T-helper 22 cell (primary cell): Measurements from ENCODE around the gene NARF.
"Not testable (repeated sequence)": the region's sequence is repeated elsewhere in the genome, so short reads cannot be mapped to it uniquely, and the experiment has no call there.

Source experiments
- DNase-seq: peaks from one replicate; pipeline ENCODE4 v3.0.0-alpha.2; 2020; ENCODE audit warnings: low read depth

The NARF gene

DNA sequence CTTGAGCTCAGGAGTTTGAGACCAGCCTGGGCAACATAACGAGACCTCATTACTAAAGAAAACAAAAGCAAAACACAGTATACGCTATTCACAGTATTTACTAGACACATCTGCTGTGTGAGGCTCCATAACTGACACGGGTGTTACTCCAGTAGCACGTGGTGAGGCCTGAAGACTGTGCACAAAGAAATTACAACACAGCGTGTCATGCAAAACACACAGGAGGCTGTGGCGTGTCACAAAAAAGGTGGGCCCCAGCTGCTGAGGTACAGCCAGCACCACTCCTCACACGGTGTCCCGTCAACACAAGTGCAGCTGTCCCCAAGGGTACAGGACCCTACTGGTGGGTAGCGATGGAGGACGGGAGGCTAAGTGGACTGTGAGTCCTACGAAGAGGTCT lies 10.7 kb upstream of the NARF start:
- no peak for DNase-seq

DNA sequence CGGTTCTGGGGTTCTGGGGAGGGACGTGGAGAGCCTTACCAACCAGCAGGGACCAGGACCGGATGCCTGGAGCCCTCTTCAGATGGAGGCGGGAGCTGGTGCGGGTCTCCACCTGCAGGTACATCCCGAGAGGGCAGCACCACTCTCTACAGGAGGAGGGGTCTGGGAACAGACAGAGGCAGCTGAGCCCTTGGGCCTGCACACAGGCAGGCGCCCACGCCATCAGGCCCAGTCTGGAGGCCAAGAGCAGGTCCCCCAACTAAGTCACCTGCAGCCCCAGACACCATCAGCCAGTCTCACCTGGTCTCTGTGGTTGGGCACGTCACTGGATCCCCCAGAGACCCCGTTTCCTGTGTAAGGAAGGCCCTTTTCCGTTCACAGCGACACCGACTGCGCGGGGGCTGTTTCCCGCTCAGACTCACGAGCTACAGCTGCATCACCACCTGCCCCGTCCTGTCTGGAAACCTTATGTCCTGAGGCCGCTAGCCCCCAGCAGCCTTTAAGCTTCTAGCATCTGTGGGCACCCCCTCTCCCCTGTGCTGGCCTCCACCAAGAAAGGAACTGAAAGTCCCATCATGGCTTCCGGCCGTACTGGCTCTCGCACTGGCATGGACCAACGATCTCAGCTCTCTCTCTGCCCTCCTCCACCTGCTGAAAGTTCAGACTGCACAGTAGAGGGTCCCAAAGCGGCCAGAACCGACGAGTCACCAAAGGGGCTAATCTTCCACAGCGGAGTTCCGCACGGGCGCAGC lies 9.2 kb upstream of the NARF start:
- DNase-seq: peak; percentile 75

DNA sequence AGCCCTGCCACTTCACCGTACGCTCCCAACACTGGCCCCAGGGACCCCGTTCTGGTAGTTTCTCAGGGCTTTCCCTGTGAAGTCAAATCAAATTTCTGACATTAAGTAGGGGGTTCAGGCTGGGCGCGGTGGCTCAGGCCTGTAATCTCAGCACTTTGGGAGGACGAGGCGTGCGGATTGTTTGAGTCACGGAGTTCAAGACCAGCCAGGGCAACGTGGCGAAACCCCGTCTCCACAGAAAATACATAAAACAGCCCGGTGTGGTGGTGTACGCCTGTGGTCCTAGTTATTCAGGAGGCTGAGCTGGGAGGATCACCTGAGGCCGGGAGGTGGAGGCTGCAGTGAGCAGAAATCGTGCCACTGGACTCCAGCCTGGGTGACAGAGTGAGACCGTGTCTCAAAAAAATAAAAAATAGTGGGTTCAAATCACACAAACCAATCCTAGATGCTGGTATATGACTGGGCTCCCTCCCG lies 8.6 kb upstream of the NARF start:
- peak; percentile 8 for DNase-seq

DNA sequence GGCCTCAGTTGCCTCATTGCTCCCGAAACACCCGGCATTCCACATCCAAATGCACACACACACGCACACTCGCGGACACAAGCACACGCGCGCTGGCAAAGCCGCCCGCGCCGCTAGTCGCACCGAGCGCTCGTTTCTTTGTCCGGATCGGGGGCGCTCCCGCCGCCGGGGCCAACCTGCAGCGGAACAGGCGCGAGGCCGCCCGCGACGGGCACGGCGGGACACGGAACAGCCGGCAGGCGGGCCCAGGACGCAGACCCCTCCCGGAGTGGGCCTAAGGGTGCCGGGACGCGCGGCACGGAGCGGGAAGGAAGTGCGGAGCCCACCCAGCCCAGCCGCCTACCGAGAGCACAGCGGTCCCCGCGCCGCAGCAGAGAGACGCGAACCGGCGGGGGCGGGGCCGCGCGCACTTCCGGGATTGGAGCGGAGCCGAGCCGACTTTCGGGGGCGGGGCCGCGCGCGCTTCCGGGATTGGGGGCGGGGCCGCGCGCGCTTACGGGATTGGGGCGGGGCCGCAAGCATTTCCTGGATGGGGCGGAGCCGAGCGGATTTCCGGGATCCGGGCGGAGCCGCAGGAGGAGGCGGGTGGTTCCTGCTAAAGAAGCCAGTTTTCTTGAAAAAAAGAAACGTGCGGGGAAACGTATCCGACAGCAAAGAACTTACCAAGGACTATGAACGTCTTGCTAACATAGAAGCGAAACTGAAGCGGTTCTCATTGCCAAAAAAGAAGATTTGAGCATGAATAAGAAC lies 8.0 kb upstream of the NARF start, which contains the start of gene CYBC1:
Gene CYBC1, minus strand, starts transcription at position 396 of the 750 bp plus-strand sequence. CDS start 1,498 bp downstream, outside the sequence.
- DNase-seq: peak; percentile 89

DNA sequence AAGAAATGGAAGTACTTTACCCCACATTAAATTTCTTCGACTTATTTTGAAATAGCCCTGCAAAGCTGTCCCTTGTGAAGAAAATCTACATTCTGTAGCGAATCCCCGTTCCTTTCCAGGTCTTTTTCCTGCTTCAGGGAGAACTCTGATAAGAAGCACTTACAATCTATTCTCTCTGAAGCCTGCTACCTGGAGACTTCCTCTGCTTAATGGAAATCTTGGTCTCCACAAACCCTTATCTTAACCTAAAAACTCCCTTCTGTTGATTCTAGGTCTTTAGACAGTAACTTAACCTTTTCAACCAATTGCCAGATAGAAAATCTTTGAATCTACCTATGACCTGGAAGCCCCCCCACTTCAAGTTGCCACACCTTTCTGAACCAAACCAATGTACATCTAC lies 6.4 kb upstream of the NARF start:
- DNase-seq: no peak

DNA sequence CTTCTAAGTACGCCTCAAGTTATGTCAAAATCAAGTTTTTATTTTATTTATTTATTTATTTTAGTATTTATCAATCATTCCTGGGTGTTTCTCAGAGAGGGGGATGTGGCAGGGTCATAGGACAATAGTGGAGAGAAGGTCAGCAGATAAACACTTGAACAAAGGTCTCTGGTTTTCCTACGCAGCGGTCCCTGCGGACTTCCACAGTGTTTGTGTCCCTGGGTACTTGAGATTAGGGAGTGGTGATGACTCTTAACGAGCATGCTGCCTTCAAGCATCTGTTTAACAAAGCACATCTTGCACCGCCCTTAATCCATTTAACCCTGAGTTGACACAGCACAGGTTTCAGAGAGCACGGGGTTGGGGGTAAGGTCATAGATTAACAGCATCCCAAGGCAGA lies 5.4 kb upstream of the NARF start:
- not testable (repeated sequence) for DNase-seq

DNA sequence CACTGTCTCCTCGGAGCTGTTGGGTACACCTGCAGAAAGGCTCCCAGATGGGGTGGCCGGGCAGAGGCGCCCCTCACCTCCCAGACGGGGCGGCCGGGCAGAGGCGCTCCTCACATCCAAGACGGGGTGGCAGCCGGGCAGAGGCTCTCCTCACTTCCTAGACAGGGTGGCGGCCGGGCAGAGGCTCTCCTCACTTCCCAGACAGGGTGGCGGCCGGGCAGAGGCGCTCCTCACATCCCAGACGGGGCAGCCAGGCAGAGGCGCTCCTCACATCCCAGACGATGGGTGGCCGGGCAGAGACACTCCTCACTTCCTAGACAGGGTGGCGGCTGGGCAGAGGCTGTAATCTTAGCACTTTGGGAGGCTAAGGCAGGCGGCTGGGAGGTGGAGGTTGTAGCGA lies 4.8 kb upstream of the NARF start:
- DNase-seq: not testable (repeated sequence)

DNA sequence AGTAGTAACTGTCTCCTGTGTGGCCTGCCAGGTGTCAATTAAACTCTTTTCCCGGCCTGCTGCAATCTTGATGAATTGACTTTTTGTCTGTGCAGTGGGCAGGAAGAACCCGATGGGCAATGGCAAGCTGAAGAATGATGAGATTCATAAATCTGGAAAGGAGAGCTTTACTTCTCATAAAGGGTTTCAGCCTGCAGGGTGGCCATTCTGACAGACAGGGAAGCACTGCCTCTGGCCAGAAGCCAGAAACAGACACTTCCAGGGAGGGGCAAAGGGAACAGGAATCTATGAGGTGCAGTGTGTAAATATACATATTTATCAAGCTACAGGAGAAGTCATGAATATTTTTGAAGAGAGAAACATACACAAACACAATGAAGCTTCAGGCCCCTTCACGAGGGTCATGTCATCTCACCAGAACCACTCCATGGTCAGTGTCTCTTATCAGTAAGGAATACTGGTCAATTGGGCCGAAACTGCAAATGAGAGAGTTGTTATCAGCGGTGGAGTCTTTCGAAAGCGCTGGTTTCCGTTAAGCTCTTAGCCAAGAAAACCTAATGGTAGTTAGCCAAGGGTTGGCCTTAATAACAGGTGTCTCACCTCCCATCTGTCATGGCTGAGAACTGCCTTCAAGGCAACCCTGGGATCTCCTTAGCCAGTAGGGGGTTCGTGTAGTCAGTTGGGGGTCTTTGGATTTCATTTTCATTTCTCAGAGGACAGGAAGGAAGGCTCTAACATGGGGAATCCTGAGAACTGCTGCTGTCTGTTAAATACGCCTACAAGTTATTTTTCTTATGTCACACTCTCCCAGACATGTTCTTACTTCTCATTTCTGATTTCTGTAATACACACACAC lies 1.2 kb upstream of the NARF start:
- DNase-seq: no peak

DNA sequence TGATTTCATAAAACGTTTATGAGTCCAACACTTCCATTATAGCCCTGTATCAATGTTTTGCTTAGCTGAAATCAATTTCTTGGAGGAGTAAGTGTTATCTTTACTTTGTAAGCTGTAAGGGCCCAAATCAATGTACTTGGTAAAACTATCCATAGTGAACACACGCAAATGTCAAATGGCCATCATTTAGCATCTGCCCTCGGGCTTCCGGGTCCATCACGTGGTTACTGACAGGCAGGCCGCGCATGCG lies 687 bp upstream of the NARF start:
- DNase-seq: no peak

DNA sequence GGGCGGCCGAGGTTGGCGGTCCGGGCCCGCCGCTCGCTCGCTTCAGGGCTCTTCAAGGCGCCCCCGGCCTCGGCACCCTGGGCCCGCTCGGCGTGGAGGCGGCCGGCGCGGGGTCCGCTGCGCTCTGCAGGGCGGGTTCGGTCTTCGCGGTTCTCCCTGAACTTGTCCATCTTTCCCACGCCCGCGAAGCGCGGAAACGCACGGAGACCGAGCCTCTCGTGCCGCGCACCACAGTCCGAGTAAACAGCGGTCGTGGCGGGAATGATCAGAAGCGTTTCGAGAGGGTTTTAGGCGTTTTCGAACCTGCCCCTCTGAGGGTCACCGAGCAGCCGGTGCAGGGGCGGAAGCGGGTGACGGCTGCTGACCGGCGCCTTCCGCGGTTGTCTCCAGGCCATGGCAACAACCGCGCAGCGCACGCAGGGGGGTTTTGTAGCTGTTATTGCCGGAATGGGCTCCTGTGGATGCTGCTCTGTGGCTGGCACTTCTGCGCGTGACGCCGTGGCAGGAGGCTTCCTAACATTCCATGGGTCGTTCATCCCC lies 414 bp downstream of the NARF start:
- DNase-seq: peak; percentile 10

DNA sequence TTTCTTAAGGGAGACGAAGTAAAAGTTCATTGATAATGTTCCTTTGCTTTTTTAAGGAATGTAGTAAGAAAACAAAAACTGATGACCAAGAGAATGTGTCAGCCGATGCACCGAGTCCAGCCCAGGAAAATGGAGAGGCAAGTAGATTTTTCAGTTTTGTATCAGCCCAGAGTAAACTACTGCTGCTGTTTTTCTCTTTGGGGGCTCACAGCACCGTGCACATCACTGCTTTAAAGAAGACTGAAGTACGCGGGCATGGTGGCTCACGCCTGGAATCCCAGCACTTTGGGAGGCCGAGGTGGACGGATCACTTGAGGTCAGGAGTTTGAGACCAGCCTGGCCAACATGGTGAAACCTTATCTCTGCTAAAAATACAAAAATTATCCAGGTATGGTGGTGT lies 1.4 kb downstream of the NARF start:
- DNase-seq: not testable (repeated sequence)

DNA sequence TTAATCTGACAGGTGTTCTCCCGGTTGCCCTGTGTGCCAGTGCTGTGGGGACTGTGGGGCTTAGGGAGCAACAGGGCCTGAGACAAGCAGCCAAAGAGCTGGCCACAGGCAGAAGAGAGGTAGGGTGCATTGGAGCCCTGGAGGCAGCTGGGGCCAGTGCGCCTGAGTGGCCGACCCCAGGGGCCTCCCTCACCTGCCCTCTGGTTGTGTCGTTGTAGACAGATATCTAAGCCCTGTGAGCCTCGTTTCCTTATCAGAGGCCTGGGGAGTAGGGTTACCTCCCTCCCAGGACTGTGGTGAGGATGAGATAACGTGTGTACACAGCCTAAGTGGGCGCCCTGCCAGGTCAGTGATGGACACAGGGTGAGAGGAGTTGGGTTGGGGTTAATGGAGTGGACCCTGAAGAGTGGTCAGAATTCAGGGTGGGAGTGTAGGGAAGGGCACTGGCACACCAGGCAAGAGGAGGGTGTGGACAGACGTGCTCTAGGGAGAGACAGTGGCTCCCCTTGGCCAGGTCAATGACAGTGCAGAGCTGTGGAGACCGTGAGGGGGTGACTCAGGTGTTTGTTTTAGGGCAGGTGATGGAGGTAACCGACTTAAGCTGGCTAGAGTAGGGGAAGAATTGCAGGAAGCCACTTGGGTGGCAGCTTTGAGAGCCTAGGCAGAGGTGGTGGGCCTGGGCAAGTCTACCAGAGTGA lies 3.4 kb downstream of the NARF start:
- no peak for DNase-seq

DNA sequence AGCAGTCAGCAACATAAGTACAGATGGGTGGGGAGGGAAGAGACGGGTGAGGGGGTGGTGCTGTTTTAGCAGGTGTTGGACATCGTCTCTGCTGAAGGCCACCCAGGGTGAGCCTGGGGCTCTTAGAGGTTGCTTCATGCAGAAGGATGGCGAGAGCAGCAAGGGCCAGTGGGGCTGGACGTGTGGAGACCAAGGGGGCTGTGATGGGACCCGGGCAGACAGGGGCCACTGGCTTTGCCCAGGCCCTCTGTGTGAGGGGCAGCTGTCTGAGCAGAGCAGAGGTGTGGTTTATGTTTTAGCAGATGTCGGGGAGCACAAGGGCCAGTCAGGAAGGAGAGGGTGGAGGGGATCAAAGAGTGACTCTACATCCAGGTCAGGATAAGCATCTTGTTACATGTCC lies 4.8 kb downstream of the NARF start:
- no peak for DNase-seq

DNA sequence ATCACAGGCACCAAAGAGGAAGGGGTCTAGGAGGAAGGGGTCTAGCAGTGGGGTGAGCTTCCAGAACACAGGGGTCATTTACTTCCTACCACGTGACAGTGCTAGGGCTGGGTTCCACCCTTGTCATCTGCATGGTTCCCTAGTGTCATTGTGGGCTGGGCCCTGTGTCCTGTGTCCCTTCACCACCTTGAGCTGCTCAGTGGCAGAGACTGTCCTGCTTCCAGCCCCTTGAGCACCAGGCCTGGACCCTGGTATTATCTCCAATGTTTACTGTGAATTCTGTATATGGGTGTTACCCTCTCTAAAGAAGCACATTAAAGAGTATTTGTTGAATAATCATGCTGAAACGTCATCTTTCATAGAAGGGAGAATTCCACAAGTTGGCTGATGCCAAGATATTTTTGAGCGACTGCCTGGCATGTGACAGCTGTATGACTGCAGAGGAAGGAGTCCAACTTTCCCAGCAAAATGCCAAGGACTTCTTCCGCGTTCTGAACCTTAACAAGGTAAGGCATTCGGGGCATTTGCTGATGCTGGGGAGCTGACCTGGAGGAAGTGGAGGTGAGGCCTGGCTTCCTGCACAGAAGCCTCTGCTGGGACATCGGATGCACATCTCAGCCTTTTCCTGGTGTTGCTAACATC lies 5.5 kb downstream of the NARF start:
- DNase-seq: no peak

DNA sequence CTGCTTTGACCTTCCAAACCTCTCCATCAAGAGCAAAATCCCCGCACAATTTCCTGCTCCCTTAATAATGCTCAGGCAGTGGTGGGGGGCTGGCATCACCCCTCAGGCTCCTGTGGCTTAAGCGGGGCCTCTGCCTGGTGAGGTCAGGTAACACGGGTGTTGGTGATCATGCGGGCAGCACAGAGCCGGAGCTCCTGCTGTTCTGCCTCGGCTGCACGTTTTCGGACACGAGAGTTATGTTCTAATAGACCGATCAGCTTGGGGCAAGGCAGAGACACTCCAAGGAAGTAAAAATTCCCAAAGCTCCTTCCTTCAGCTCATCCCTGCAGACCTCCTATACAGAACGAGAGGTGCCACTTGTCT lies 6.0 kb downstream of the NARF start:
- no peak for DNase-seq

DNA sequence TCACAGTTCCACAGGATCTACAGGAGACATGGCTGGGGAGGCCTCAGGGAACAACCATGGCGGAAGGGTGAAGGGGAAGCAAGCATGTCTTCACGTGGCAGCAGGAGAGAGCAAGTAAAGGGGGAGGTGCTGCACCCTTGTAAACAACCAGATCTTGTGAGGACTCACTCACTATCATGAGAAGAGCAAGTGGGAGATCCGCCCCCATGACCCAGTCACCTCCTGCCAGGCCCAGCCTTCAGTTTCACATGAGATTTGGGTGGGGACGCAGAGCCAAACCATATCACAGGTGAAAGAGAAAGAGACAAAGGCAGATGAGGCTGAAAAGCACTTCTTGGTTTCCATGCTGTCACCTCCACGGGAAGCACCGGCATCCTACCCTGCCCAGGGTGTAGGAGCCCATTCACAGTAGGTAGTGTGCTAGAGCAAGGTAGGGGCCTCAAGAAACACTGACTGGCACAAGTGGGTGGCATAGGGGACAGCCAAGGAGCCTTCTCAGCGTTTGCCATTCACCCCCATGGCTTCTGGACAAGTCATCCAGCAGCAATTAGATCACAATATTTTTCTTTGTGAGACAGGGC lies 6.6 kb downstream of the NARF start:
- no peak for DNase-seq

DNA sequence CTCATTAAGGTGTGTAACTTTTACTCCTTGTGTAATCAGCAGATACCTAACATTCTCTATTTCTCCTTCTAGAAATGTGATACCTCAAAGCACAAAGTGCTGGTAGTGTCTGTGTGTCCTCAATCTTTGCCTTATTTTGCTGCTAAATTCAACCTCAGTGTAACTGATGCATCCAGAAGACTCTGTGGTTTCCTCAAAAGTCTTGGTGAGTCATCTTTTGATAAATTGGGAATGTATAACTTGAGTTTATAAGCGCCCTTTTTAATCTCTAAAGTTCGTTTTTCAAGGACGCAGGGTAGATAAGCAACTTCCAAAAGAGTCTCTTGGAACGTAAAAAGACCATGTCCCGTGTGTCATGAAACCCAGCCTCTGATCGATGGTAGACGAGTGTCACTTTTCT lies 10.2 kb downstream of the NARF start:
- DNase-seq: no peak

DNA sequence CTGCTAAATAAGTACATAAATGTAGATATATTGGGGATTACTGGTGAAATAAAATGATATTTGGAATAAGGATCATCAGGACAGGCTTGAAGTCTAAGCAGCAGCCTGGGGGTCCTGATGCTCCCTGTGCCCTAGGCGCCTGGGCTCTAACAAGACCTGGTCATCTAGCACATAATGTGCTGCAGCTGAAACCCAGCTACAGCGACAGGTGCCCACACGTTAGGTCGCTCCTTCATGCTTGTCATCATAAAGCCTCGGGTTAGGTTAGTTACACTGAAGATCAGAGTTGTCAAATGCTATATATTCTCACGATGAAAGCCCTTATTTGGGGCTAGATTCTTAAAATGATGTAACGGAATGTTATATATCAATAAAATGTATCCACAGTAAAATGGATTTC lies 11.5 kb downstream of the NARF start:
- DNase-seq: no peak

DNA sequence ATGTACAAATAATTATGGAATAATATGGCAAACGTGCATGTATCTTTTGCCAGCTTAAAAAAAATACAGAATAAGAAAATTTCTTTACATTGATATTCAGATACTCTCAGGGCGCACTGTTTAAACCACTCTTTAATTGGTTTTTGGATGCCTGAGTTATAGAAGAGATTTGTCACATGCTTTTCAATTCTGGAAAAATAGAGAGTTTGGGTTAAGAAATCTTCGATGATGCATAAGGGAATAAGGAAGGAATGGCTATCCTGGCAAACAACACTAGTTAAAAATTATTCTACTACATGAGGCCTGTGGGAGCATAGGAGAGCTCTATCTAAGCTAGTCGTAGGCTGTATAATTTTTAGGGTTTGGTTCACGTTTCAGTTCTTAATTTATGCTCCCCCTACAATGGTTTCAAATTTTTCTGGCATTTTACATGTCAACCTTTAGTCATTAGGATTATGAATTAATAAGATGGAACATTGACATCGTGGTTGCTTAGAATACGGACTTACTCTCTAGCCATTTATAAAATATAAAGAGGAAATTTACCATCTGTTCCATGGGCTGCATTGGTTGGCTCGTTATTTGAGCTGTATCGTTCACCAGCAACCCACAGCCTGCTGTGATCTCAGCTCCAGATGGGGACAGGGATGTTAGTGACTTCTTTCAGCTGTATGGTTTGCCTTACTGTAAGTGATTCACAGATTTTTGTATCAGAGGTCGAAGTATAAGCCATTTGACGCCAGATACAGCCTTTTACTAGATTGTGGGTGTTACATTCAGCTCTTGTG lies 15.9 kb downstream of the NARF start:
- no peak for DNase-seq

DNA sequence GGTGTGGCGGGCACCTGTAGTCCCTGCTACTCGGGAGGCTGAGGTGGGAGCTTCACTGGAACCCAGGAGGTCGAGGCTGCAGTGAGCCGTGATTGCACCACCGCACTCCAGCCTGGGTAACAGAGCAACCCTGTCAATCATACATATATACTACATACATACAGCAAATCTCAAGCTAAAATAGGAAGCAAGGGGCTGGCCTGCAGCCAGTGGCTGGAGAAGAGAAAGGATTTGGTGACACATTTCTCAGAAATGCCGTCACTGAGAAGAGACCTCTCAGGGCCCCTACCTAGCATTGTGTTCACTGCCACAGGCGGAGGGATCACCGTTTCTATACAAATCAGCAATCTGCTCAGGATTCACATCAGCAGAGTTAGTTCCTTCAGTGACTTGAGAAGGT lies 16.9 kb downstream of the NARF start:
- DNase-seq: no peak
